ENCODE data around the gene PYGL.
A peak's percentile ranks its signal among the peaks of the same experiment; 100 is the strongest.

PYGL gene
- 0 to 1.4 (median 0.17) reads per million in 3 donors for total RNA-seq

- Histone ChIP-seq H3K27ac (ENCODE audit: insufficient read depth, low read length, poor library complexity, severe bottlenecking) (no peak within 1 kb of the TSS), H3K9me3 (ENCODE audit: control insufficient read depth, low read length) (no peaks in the 10 kb centered on the region), H3K4me3 (ENCODE audit: insufficient read depth, low read depth, low read length, poor library complexity, severe bottlenecking) (peak within 1 kb of the TSS; percentile 73), H3K36me3 (ENCODE audit: control insufficient read depth, insufficient read depth, low read length) (no peaks in the 10 kb centered on the region), H3K27me3 (replicated peaks; ENCODE audit: control insufficient read depth, insufficient read depth, low read length, poor library complexity, severe bottlenecking) (peaks cover 24% of the 10 kb centered on the region), H3K4me1 (ENCODE audit: control insufficient read depth, insufficient read depth, low read length, poor library complexity, severe bottlenecking) (peaks cover 12% of the 10 kb centered on the region)
- no peak for DNase-seq
These were observed at the start of gene PYGL for GRCh38 chr14:50943943-50944646. Gene PYGL, minus strand, starts transcription at chr14:50944483. Its CDS starts 80 bp downstream, at chr14:50944403.

DNA sequence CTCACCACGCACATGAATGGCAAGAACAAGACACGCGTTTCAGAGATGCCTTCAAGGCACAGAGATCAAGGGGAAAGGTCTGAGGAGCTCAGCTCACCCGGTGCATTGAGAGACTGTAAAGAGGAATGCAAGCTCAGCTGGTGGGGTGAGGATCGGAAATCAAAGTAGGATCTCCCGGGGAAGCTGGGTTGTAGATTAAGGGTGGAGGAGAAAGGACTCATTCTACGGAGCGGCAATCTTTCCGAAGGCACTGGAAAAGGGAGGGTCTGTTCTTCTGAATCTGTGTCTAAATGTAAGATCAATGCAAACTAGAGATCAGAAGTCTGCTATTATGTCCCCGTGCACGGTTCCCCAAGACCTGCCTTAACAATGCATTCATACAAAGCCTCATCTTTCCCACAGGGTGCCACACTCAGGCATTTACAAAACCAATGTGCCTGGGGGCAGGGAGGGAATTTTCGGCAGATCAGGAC lies 41.6 kb upstream of the PYGL start:
- no peaks in the 10 kb centered on the region for H3K4me1 ChIP-seq (ENCODE audit: control insufficient read depth, insufficient read depth, low read length, poor library complexity, severe bottlenecking)
- no peaks in the 10 kb centered on the region for H3K36me3 ChIP-seq (ENCODE audit: control insufficient read depth, insufficient read depth, low read length)
- no peak overlapping the region for H3K27ac ChIP-seq (ENCODE audit: insufficient read depth, low read length, poor library complexity, severe bottlenecking)
- H3K9me3 ChIP-seq (ENCODE audit: control insufficient read depth, low read length), result no peaks in the 10 kb centered on the region
- no peaks in the 10 kb centered on the region for H3K27me3 ChIP-seq (replicated peaks; ENCODE audit: control insufficient read depth, insufficient read depth, low read length, poor library complexity, severe bottlenecking)
- no peak for DNase-seq
- H3K4me3 ChIP-seq (ENCODE audit: insufficient read depth, low read depth, low read length, poor library complexity, severe bottlenecking), result no peak overlapping the region

DNA sequence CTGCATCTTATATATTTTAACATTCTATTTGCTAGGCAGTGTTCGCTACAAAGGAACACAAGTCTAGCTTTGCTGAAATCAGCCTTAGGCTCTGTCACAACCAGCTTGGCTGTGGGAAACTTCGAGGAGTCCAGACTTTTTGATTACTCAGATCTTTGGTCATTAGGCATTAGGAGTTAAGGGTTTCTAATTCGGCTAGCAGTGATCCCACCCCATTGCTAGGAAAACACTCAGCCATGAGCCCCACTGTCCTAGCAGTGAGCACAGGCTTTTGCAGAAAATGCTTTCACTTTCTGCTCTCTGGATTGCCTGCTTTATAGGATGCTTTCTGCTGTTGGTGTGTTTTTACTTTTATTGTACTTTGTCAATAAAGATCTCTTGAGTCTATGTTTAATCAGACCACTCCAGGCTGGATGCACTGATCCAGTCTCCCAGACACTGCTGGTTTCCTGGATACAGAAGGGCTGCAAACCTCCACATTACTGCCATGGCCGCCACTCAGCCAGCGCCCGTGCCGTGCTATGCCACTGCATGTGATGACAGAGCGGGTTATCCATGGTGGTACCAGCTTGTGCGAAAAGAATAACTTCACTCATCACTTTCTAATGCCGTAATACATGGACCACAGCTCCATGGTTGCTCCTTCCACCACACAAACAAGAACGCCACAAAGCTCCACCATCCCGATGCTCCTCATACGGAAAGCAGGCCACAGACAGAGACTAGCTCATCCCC lies 41.0 kb upstream of the PYGL start:
- no peaks in the 10 kb centered on the region for H3K36me3 ChIP-seq (ENCODE audit: control insufficient read depth, insufficient read depth, low read length)
- DNase-seq, result no peak
- H3K4me1 ChIP-seq (ENCODE audit: control insufficient read depth, insufficient read depth, low read length, poor library complexity, severe bottlenecking), result no peaks in the 10 kb centered on the region
- H3K9me3 ChIP-seq (ENCODE audit: control insufficient read depth, low read length), result no peaks in the 10 kb centered on the region
- H3K4me3 ChIP-seq (ENCODE audit: insufficient read depth, low read depth, low read length, poor library complexity, severe bottlenecking), result no peak overlapping the region
- H3K27me3 ChIP-seq (replicated peaks; ENCODE audit: control insufficient read depth, insufficient read depth, low read length, poor library complexity, severe bottlenecking), result no peaks in the 10 kb centered on the region
- H3K27ac ChIP-seq (ENCODE audit: insufficient read depth, low read length, poor library complexity, severe bottlenecking), result no peak overlapping the region

DNA sequence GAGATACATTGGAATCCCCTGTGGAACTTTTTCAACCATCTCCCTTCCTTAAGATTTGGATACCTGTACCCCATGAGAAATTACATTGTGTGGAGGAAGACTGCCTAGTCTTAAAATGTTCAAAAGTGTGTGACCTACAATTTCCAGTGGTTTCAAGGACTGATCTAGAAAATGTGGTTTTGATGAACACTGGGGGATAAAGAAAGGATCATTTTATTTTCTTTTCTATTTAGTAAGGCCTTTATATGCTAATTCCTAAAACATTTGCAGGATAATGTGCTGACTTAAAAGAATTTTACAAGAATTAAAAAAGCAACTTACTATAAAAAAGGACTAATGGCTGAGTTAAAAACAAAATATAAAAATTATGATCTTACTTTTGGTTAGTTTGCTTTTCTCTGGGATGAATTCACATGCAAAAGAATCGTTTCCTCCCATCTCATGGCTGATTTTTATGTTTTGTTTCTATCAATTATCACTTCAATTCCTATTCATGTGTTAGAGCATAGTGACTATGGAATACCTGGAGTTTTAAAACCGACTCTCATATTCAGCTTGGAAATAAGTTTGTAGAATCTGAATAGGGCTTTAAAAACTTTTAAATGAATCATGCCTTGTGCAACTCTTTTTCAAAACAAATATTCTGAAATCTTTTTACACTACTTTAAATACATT lies 39.9 kb upstream of the PYGL start:
- Histone ChIP-seq H3K36me3 (ENCODE audit: control insufficient read depth, insufficient read depth, low read length) (no peaks in the 10 kb centered on the region), H3K27me3 (replicated peaks; ENCODE audit: control insufficient read depth, insufficient read depth, low read length, poor library complexity, severe bottlenecking) (no peaks in the 10 kb centered on the region), H3K4me1 (ENCODE audit: control insufficient read depth, insufficient read depth, low read length, poor library complexity, severe bottlenecking) (no peaks in the 10 kb centered on the region), H3K27ac (ENCODE audit: insufficient read depth, low read length, poor library complexity, severe bottlenecking) (no peak overlapping the region), H3K4me3 (ENCODE audit: insufficient read depth, low read depth, low read length, poor library complexity, severe bottlenecking) (no peak overlapping the region), H3K9me3 (ENCODE audit: control insufficient read depth, low read length) (no peaks in the 10 kb centered on the region)
- no peak for DNase-seq

DNA sequence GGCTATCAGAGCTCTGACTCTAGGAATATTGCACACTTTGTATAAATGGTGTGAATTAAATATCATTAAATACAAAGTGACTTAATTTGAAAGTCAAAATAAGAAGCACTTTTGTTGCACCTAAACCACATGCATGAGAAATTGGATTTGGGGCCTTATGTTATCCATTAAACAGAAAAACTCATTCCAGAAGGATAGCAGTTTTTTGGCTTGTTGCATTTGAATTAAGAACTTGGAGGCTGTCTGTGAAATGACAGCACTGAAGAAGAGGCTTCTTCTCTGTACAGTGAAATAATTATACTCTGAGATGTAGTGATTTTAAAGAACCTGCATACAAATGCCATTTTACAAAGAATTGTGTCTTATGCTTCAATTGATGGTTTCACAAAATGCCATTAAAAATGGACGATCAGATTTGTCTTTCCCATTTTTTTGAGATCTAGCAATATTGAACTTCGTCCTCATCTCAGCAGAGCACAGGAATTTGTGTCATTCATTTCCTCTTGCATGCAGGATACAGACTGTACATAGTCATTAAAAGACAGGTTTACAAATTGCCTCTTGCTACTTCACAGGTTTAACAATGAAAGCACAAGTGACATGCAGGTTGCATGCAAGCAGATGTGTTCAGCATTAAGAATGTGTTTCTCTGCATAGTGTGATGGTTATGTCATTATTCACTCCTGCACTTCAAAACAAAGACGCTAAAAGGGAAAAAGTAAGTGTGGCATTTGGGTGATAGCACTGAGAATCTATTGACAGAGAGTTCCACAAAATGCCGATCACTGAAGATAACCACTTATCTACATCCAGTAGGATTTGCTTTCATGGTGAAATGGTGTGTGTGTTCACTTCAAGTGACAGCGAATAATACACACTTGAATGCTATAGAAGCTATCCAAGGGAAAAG lies 35.9 kb upstream of the PYGL start:
- H3K9me3 ChIP-seq (ENCODE audit: control insufficient read depth, low read length), result no peaks in the 10 kb centered on the region
- no peaks in the 10 kb centered on the region for H3K36me3 ChIP-seq (ENCODE audit: control insufficient read depth, insufficient read depth, low read length)
- H3K27me3 ChIP-seq (replicated peaks; ENCODE audit: control insufficient read depth, insufficient read depth, low read length, poor library complexity, severe bottlenecking), result no peaks in the 10 kb centered on the region

GRCh38 chr14:50978888-50979287 lies 34.6 kb upstream of the PYGL start:
- DNase-seq, result no peak
- no peaks in the 10 kb centered on the region for H3K9me3 ChIP-seq (ENCODE audit: control insufficient read depth, low read length)
- H3K4me1 ChIP-seq (ENCODE audit: control insufficient read depth, insufficient read depth, low read length, poor library complexity, severe bottlenecking), result no peaks in the 10 kb centered on the region
- H3K36me3 ChIP-seq (ENCODE audit: control insufficient read depth, insufficient read depth, low read length), result no peaks in the 10 kb centered on the region
- H3K27ac ChIP-seq (ENCODE audit: insufficient read depth, low read length, poor library complexity, severe bottlenecking), result no peak overlapping the region
- no peak overlapping the region for H3K4me3 ChIP-seq (ENCODE audit: insufficient read depth, low read depth, low read length, poor library complexity, severe bottlenecking)
- H3K27me3 ChIP-seq (replicated peaks; ENCODE audit: control insufficient read depth, insufficient read depth, low read length, poor library complexity, severe bottlenecking), result no peaks in the 10 kb centered on the region

More for the DNA sequence above, 35.9 kb upstream of the PYGL start:
- no peak for DNase-seq
- H3K4me1 ChIP-seq (ENCODE audit: control insufficient read depth, insufficient read depth, low read length, poor library complexity, severe bottlenecking), result no peaks in the 10 kb centered on the region
- H3K27ac ChIP-seq (ENCODE audit: insufficient read depth, low read length, poor library complexity, severe bottlenecking), result no peak overlapping the region
- H3K4me3 ChIP-seq (ENCODE audit: insufficient read depth, low read depth, low read length, poor library complexity, severe bottlenecking), result no peak overlapping the region

DNA sequence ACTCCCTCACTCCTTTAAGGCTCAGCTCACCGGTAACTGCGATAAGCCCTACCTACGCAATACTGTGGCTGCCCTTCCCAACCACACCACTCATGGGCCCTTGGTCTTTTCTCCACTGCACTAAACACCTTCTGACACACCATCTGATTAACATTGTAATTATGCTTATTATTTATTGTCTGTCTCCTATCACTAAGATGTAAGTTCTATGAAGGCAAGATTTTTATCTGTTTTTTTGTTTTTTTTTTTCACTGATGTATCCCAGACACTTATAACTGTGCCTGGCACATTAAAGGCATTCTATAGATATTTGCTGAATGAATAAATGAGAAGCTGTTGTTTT lies 34.2 kb upstream of the PYGL start:
- no peak for DNase-seq
- no peaks in the 10 kb centered on the region for H3K9me3 ChIP-seq (ENCODE audit: control insufficient read depth, low read length)
- H3K36me3 ChIP-seq (ENCODE audit: control insufficient read depth, insufficient read depth, low read length), result no peaks in the 10 kb centered on the region
- H3K27ac ChIP-seq (ENCODE audit: insufficient read depth, low read length, poor library complexity, severe bottlenecking), result no peak overlapping the region
- H3K4me1 ChIP-seq (ENCODE audit: control insufficient read depth, insufficient read depth, low read length, poor library complexity, severe bottlenecking), result no peaks in the 10 kb centered on the region
- H3K4me3 ChIP-seq (ENCODE audit: insufficient read depth, low read depth, low read length, poor library complexity, severe bottlenecking), result no peak overlapping the region
- no peaks in the 10 kb centered on the region for H3K27me3 ChIP-seq (replicated peaks; ENCODE audit: control insufficient read depth, insufficient read depth, low read length, poor library complexity, severe bottlenecking)

- no peaks in the 10 kb centered on the region for H3K9me3 ChIP-seq (ENCODE audit: control insufficient read depth, low read length)
- no peaks in the 10 kb centered on the region for H3K36me3 ChIP-seq (ENCODE audit: control insufficient read depth, insufficient read depth, low read length)
- no peaks in the 10 kb centered on the region for H3K27me3 ChIP-seq (replicated peaks; ENCODE audit: control insufficient read depth, insufficient read depth, low read length, poor library complexity, severe bottlenecking)
- no peaks in the 10 kb centered on the region for H3K4me1 ChIP-seq (ENCODE audit: control insufficient read depth, insufficient read depth, low read length, poor library complexity, severe bottlenecking)
- H3K4me3 ChIP-seq (ENCODE audit: insufficient read depth, low read depth, low read length, poor library complexity, severe bottlenecking), result no peak overlapping the region
- DNase-seq, result no peak
- H3K27ac ChIP-seq (ENCODE audit: insufficient read depth, low read length, poor library complexity, severe bottlenecking), result no peak overlapping the region
These were observed 33.7 kb upstream of the PYGL start for GRCh38 chr14:50977863-50978528.

- no peak for DNase-seq
- no peak overlapping the region for H3K27ac ChIP-seq (ENCODE audit: insufficient read depth, low read length, poor library complexity, severe bottlenecking)
These were observed 29.8 kb upstream of the PYGL start for GRCh38 chr14:50974118-50974517.

More at GRCh38 chr14:50974118-50974517, 29.8 kb upstream of the PYGL start:
- no peaks in the 10 kb centered on the region for H3K9me3 ChIP-seq (ENCODE audit: control insufficient read depth, low read length)
- H3K4me3 ChIP-seq (ENCODE audit: insufficient read depth, low read depth, low read length, poor library complexity, severe bottlenecking), result no peak overlapping the region
- no peaks in the 10 kb centered on the region for H3K4me1 ChIP-seq (ENCODE audit: control insufficient read depth, insufficient read depth, low read length, poor library complexity, severe bottlenecking)
- no peaks in the 10 kb centered on the region for H3K27me3 ChIP-seq (replicated peaks; ENCODE audit: control insufficient read depth, insufficient read depth, low read length, poor library complexity, severe bottlenecking)
- no peaks in the 10 kb centered on the region for H3K36me3 ChIP-seq (ENCODE audit: control insufficient read depth, insufficient read depth, low read length)

All from effector memory CD4-positive, alpha-beta T cell (primary cell).